GM12875 (cell line): Measurements from ENCODE around the gene RNU6-8.

Experiments
- H3K4me3 ChIP-seq: one replicate; pipeline ENCODE4 v1.5.1; 2011; ENCODE audit warnings: low read depth, low read length, control low read depth
- CTCF ChIP-seq: IDR thresholded peaks from 2 replicates; pipeline ENCODE4 v1.5.1; 2011; ENCODE audit warnings: low read depth, mild to moderate bottlenecking, control low read depth, inconsistent platforms, low read length, moderate library complexity, borderline replicate concordance; ENCODE audit not compliant: insufficient read depth

Gene RNU6-8

GRCh38 chr14:32225378-32225920 lies 22.4 kb upstream of the RNU6-8 start:
- TF ChIP-seq CTCF: no peak
- no peak overlapping the region for H3K4me3 ChIP-seq

GRCh38 chr14:32224737-32225377 lies 21.8 kb upstream of the RNU6-8 start:
- H3K4me3 ChIP-seq: no peak overlapping the region
- TF ChIP-seq CTCF: no peak; the same call in 1 of the 2 replicates

- TF ChIP-seq CTCF: no peak
- H3K4me3 ChIP-seq: no peak overlapping the region
These were observed 14.2 kb upstream of the RNU6-8 start for GRCh38 chr14:32217301-32217700.

GRCh38 chr14:32212833-32213232 lies 9.8 kb upstream of the RNU6-8 start:
- TF ChIP-seq CTCF: no peak
- H3K4me3 ChIP-seq: no peak overlapping the region

- no peak overlapping the region for H3K4me3 ChIP-seq
- no peak for TF ChIP-seq CTCF
These were observed 8.0 kb upstream of the RNU6-8 start for GRCh38 chr14:32211068-32211404.

GRCh38 chr14:32209471-32209870 lies 6.4 kb upstream of the RNU6-8 start:
- H3K4me3 ChIP-seq: no peak overlapping the region
- no peak for TF ChIP-seq CTCF

- no peak for TF ChIP-seq CTCF
- no peak overlapping the region for H3K4me3 ChIP-seq
These were observed 5.4 kb upstream of the RNU6-8 start for GRCh38 chr14:32208490-32208889.
